CD14-positive monocyte (primary cell): ENCODE data around the gene IFNA16. TPM values are rescaled to one million over a fixed set of nuclear protein-coding genes. Genes with fewer than 3 reads are reported as not detected.
"Not testable (repeated sequence)": the region's sequence is repeated elsewhere in the genome, so short reads cannot be mapped to it uniquely, and the experiment has no call there.

Source experiments
- DNase-seq, 3 donors: peaks; one replicate each; pipeline ENCODE4 v3.0.0-alpha.2; 2011 to 2022
- H2AFZ ChIP-seq: 2 replicates; pipeline ENCODE4 v1.6.0; 2012; ENCODE audit warnings: mild to moderate bottlenecking, low read depth, low read length, inconsistent platforms; ENCODE audit not compliant: insufficient read depth, poor library complexity, severe bottlenecking
- H3K27ac ChIP-seq, 2 donors: 1 replicate in 1 of 2; 2 replicates in 1 of 2; pipeline ENCODE4 v1.5.1; 2012 to 2013; ENCODE audit warnings: low read length in 2 of 2, control low read depth in 1 of 2, inconsistent platforms in 1 of 2, low read depth in 1 of 2, mild to moderate bottlenecking in 1 of 2
- H3K27me3 ChIP-seq, 2 donors: one replicate each; pipeline versions ENCODE4 v1.6.0 to v1.6.1; 2011 to 2013; ENCODE audit warnings: low read length in 2 of 2; ENCODE audit not compliant: control insufficient read depth in 2 of 2, insufficient read depth in 2 of 2
- H3K36me3 ChIP-seq, 2 donors: replicated peaks in 1 of 2; 1 replicate in 1 of 2; 2 replicates in 1 of 2; pipeline versions ENCODE4 v1.5.1 to v1.6.1; 2012 to 2013; ENCODE audit warnings: low read length in 2 of 2, control low read depth in 1 of 2, inconsistent platforms in 1 of 2, mild to moderate bottlenecking in 1 of 2; ENCODE audit not compliant: insufficient read depth in 2 of 2, control insufficient read depth in 1 of 2
- H3K4me1 ChIP-seq, 2 donors: 1 replicate in 1 of 2; 2 replicates in 1 of 2; pipeline versions ENCODE4 v1.5.1 to v1.6.1; 2012 to 2013; ENCODE audit warnings: low read length in 2 of 2, control low read depth in 1 of 2, inconsistent platforms in 1 of 2, mild to moderate bottlenecking in 1 of 2, moderate library complexity in 1 of 2; ENCODE audit not compliant: insufficient read depth in 2 of 2, control insufficient read depth in 1 of 2
- H3K4me2 ChIP-seq: replicated peaks from 2 replicates; pipeline ENCODE3; 2012; ENCODE audit warnings: low read length, moderate library complexity, mild to moderate bottlenecking; ENCODE audit not compliant: poor library complexity, severe bottlenecking; ENCODE audit errors: extremely low read depth
- H3K4me3 ChIP-seq, 3 experiments: fragments of 200-600 bp in 1 of 3; sonication (generic) in 1 of 3; replicated peaks in 1 of 3; 1 replicate in 2 of 3; 2 replicates in 1 of 3; pipeline ENCODE4 v1.5.1; 2011 to 2013; ENCODE audit warnings: low read length in 3 of 3, mild to moderate bottlenecking in 3 of 3, control low read depth in 2 of 3, low read depth in 2 of 3, inconsistent platforms in 1 of 3, moderate library complexity in 1 of 3
- H3K79me2 ChIP-seq: 2 replicates; pipeline ENCODE4 v1.6.0; 2012; ENCODE audit warnings: mild to moderate bottlenecking, control low read depth, inconsistent platforms, low read length, moderate library complexity; ENCODE audit not compliant: insufficient read depth
- H3K9ac ChIP-seq: 2 replicates; pipeline ENCODE4 v1.6.0; 2017; ENCODE audit warnings: low read length, mild to moderate bottlenecking; ENCODE audit not compliant: insufficient read depth, poor library complexity, severe bottlenecking
- H3K9me3 ChIP-seq, 2 donors: replicated peaks in 1 of 2; 1 replicate in 1 of 2; 2 replicates in 1 of 2; pipeline versions ENCODE4 v1.5.1 to v1.6.1; 2012 to 2013; ENCODE audit warnings: low read length in 2 of 2, control low read depth in 1 of 2; ENCODE audit not compliant: control insufficient read depth in 1 of 2, insufficient read depth in 1 of 2
- H4K20me1 ChIP-seq: 2 replicates; pipeline ENCODE4 v1.6.0; 2012; ENCODE audit warnings: mild to moderate bottlenecking, low read length, control low read depth, moderate library complexity; ENCODE audit not compliant: insufficient read depth
- H3K27ac Mint-ChIP-seq, 7 donors: one replicate each; pipeline ENCODE4 v1.8.0; 2020; ENCODE audit warnings: mild to moderate bottlenecking in 7 of 7, mixed read lengths in 7 of 7, moderate library complexity in 6 of 7, inconsistent platforms in 2 of 7
- H3K27me3 Mint-ChIP-seq, 3 donors: one replicate each; pipeline ENCODE4 v1.8.0; 2021 to 2022; ENCODE audit warnings: low read depth in 3 of 3, mild to moderate bottlenecking in 3 of 3, mixed read lengths in 3 of 3, moderate library complexity in 3 of 3, inconsistent platforms in 1 of 3
- H3K36me3 Mint-ChIP-seq, 2 donors: one replicate each; pipeline ENCODE4 v1.8.0; 2020; ENCODE audit warnings: mixed read lengths in 2 of 2, inconsistent platforms in 1 of 2, mild to moderate bottlenecking in 1 of 2
- H3K4me1 Mint-ChIP-seq: one replicate; pipeline ENCODE4 v1.8.0; 2020; ENCODE audit warnings: mild to moderate bottlenecking, mixed read lengths
- H3K4me3 Mint-ChIP-seq, 2 donors: one replicate each; pipeline ENCODE4 v1.8.0; 2020; ENCODE audit warnings: mild to moderate bottlenecking in 2 of 2, mixed read lengths in 2 of 2, moderate library complexity in 1 of 2
- H3K9me3 Mint-ChIP-seq, 7 donors: one replicate each; pipeline ENCODE4 v1.8.0; 2020 to 2022; ENCODE audit warnings: mixed read lengths in 7 of 7, mild to moderate bottlenecking in 6 of 7, moderate library complexity in 6 of 7, inconsistent platforms in 2 of 7
- WGBS: methylation state at CpG from one replicate; pipeline ENCODE4 v1.1.5; 2013; ENCODE audit warnings: missing lambda C conversion rate; ENCODE audit not compliant: insufficient coverage; 5-methylcytosine and 5-hydroxymethylcytosine counted together
- intact Hi-C, 2 donors: fragments of 100-400 bp; cut with micrococcal nuclease; formaldehyde crosslinking; loops; one replicate each; pipeline versions ENCODE4 v1.15.0 to v1.15.1; 2023
- polyA plus RNA-seq, 3 donors: library from polyadenylated mRNA; depleted of rRNA in 1 of 3; unstranded in 2 of 3; stranded (reverse) in 1 of 3; fragments of 300-500 nt in 2 of 3; fragments of >200 nt in 1 of 3; fragmentation: Illumina TruSeq in 2 of 3; gene quantifications; 1 replicate in 2 of 3; 2 replicates in 1 of 3; pipeline ENCODE4 v1.2.3, GENCODE V29; 2012 to 2021
- TF ChIP-seq, protein P1 (sequence below): fragments of 200-600 bp; IDR thresholded peaks from one replicate; pipeline ENCODE4 v1.8.0; 2022; ENCODE audit warnings: antibody characterized with exemption, mild to moderate bottlenecking

IFNA16 gene
- polyA plus RNA-seq, 3 donors = not detected

DNA sequence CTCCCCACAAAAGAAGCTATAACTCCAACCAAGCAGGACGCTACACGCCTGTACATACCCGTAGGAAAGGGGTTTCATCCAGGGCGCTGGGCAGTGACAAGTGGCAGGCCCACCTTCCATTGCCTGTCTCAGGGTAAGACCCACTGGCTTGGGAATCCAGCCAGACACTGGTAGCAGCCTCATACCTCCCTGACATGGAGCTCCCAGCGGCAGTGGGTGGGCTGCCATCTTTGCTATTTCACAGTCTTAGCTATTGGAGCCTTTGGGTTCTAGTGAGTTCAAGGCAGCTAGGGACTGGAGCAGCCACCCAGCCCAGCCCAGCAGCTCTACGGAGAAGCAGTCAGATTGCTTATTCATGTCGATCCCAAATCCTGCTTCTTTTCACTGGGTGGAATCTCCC lies 6.8 kb downstream of the IFNA16 start:
- H3K27me3 Mint-ChIP-seq = peaks cover 0 to 2% (median 1%) of the 10 kb centered on the region in 3 donors
- no peaks in the 10 kb centered on the region for H3K4me1 ChIP-seq
- TF ChIP-seq, protein P1, sequence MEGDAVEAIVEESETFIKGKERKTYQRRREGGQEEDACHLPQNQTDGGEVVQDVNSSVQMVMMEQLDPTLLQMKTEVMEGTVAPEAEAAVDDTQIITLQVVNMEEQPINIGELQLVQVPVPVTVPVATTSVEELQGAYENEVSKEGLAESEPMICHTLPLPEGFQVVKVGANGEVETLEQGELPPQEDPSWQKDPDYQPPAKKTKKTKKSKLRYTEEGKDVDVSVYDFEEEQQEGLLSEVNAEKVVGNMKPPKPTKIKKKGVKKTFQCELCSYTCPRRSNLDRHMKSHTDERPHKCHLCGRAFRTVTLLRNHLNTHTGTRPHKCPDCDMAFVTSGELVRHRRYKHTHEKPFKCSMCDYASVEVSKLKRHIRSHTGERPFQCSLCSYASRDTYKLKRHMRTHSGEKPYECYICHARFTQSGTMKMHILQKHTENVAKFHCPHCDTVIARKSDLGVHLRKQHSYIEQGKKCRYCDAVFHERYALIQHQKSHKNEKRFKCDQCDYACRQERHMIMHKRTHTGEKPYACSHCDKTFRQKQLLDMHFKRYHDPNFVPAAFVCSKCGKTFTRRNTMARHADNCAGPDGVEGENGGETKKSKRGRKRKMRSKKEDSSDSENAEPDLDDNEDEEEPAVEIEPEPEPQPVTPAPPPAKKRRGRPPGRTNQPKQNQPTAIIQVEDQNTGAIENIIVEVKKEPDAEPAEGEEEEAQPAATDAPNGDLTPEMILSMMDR = no peak
- H3K9ac ChIP-seq = no peak overlapping the region
- no peaks in the 10 kb centered on the region for H3K36me3 Mint-ChIP-seq
- H3K9me3 Mint-ChIP-seq = no peaks in the 10 kb centered on the region
- no peak overlapping the region for H3K4me2 ChIP-seq
- no peaks in the 10 kb centered on the region for H3K27me3 ChIP-seq
- H3K27ac Mint-ChIP-seq = no peak overlapping the region
- DNase-seq = no peak
- no peaks in the 10 kb centered on the region for H3K36me3 ChIP-seq
- intact Hi-C loops = no loop called here
- H3K4me3 ChIP-seq = no peak overlapping the region
- peaks cover 21% of the 10 kb centered on the region for H3K4me1 Mint-ChIP-seq
- no peak overlapping the region for H3K4me3 Mint-ChIP-seq
- no peaks in the 10 kb centered on the region for H4K20me1 ChIP-seq
- WGBS = 98% methylated on average over 7 of the region's 7 CpGs
- H3K79me2 ChIP-seq = no peaks in the 10 kb centered on the region
- H2AFZ ChIP-seq = no peak overlapping the region
- H3K27ac ChIP-seq = no peak overlapping the region
- H3K9me3 ChIP-seq = no peaks in the 10 kb centered on the region

DNA sequence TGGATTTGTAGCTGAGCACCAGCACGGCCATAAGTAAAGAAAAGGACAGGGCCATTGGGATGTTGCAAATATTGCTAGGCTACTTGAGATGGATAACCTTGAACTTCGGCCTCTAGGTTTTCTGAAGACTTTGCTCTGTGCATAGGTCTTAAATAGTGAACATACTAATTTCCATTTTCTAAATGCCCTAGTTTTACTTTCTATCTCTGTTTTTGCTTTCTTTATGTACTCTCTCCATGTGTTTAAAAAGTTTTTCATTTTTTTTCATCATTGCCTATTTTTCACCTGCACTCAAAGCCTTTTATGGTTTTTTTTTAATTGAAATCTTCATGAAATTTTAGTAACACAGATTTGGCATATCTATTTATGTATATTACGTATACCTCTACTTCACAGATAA lies 10.1 kb downstream of the IFNA16 start, which contains the start of gene IFNA10:
Gene IFNA10, minus strand, starts transcription at position 101 of the 400 bp plus-strand sequence. Its CDS starts 46 bp downstream, at position 55.
- H3K27ac Mint-ChIP-seq, DNase-seq, H3K4me2 ChIP-seq, intact Hi-C loops, H3K36me3 Mint-ChIP-seq, H3K79me2 ChIP-seq, H3K4me3 ChIP-seq, H4K20me1 ChIP-seq, H3K4me1 ChIP-seq, H3K27ac ChIP-seq, H3K27me3 Mint-ChIP-seq, H3K36me3 ChIP-seq, H3K9ac ChIP-seq, H2AFZ ChIP-seq, H3K4me3 Mint-ChIP-seq, H3K9me3 Mint-ChIP-seq, H3K27me3 ChIP-seq, H3K4me1 Mint-ChIP-seq, H3K9me3 ChIP-seq: not testable (repeated sequence)
- no CpG with 5 or more reads among the region's 3 CpGs for WGBS
